Astrocyte (in vitro differentiated cells and primary cell): ENCODE measurements around the gene IL1RAPL2. TPM values are rescaled to one million over a fixed set of nuclear protein-coding genes. Genes with fewer than 3 reads are reported as not detected.
A peak's percentile ranks its signal among the peaks of the same experiment; 100 is the strongest.

Experiments
- DNase-seq: peaks from one replicate; pipeline ENCODE4 v3.0.0-alpha.2; 2010; ENCODE audit warnings: low read depth
- FAIRE-seq: peaks from 2 replicates; lab custom pipeline; 2011; peaks lifted over from hg19 to GRCh38; lab: Jason Lieb, UNC
- H2AFZ ChIP-seq: 2 replicates; pipeline ENCODE4 v1.6.0; 2012; ENCODE audit warnings: low read depth, low read length, inconsistent platforms
- H3K27ac ChIP-seq: 2 replicates; pipeline ENCODE4 v1.5.1; 2011; ENCODE audit warnings: low read depth, low read length, inconsistent platforms
- H3K27me3 ChIP-seq: 2 replicates; pipeline ENCODE4 v1.6.0; 2011; ENCODE audit warnings: low read length, inconsistent platforms; ENCODE audit not compliant: insufficient read depth
- H3K36me3 ChIP-seq: 2 replicates; pipeline ENCODE4 v1.5.1; 2011; ENCODE audit warnings: low read length, inconsistent platforms; ENCODE audit not compliant: insufficient read depth
- H3K4me1 ChIP-seq: 2 replicates; pipeline ENCODE4 v1.5.1; 2011; ENCODE audit warnings: low read length, inconsistent platforms; ENCODE audit not compliant: insufficient read depth
- H3K4me2 ChIP-seq: 2 replicates; pipeline ENCODE4 v1.6.0; 2012; ENCODE audit warnings: low read length, inconsistent platforms
- H3K4me3 ChIP-seq: 2 replicates; pipeline ENCODE4 v1.5.1; 2011; ENCODE audit warnings: low read depth, mild to moderate bottlenecking, low read length, inconsistent platforms; ENCODE audit not compliant: insufficient read depth
- H3K79me2 ChIP-seq: 2 replicates; pipeline ENCODE4 v1.6.0; 2012; ENCODE audit warnings: mild to moderate bottlenecking, low read length, inconsistent platforms; ENCODE audit not compliant: insufficient read depth
- H3K9ac ChIP-seq: 2 replicates; pipeline ENCODE4 v1.6.0; 2012; ENCODE audit warnings: mild to moderate bottlenecking, low read length, inconsistent platforms
- H3K9me3 ChIP-seq: 2 replicates; pipeline ENCODE4 v1.5.1; 2012; ENCODE audit warnings: low read depth, mild to moderate bottlenecking, low read length, inconsistent platforms; ENCODE audit not compliant: insufficient read depth
- H4K20me1 ChIP-seq: 2 replicates; pipeline ENCODE4 v1.6.0; 2012; ENCODE audit warnings: low read length, inconsistent platforms; ENCODE audit not compliant: insufficient read depth
- H3K27ac Mint-ChIP-seq: one replicate; pipeline ENCODE4 v1.8.0; 2021; ENCODE audit warnings: mild to moderate bottlenecking, mixed read lengths; ENCODE audit not compliant: unreplicated experiment
- H3K27me3 Mint-ChIP-seq: one replicate; pipeline ENCODE4 v1.8.0; 2021; ENCODE audit warnings: low read depth, mixed read lengths; ENCODE audit not compliant: unreplicated experiment
- H3K36me3 Mint-ChIP-seq: one replicate; pipeline ENCODE4 v1.8.0; 2021; ENCODE audit warnings: low read depth, mixed read lengths; ENCODE audit not compliant: unreplicated experiment
- H3K4me1 Mint-ChIP-seq: one replicate; pipeline ENCODE4 v1.8.0; 2021; ENCODE audit warnings: low read depth, mixed read lengths; ENCODE audit not compliant: unreplicated experiment
- H3K4me3 Mint-ChIP-seq: one replicate; pipeline ENCODE4 v1.8.0; 2021; ENCODE audit warnings: mild to moderate bottlenecking, moderate library complexity, mixed read lengths; ENCODE audit not compliant: unreplicated experiment
- H3K9me3 Mint-ChIP-seq: one replicate; pipeline ENCODE4 v1.8.0; 2021; ENCODE audit warnings: mild to moderate bottlenecking, mixed read lengths; ENCODE audit not compliant: unreplicated experiment
- EZH2 ChIP-seq: IDR thresholded peaks from 2 replicates; pipeline ENCODE4 v1.6.1; 2012; ENCODE audit warnings: mild to moderate bottlenecking, low read length, inconsistent platforms; ENCODE audit not compliant: insufficient read depth
- total RNA-seq: library from RNA; stranded (reverse); gene quantifications from 2 replicates; pipeline ENCODE4 v1.2.1, GENCODE V29; 2021
- TF ChIP-seq, protein P1 (sequence below): IDR thresholded peaks from 2 replicates; pipeline ENCODE4 v1.5.1; 2011; ENCODE audit warnings: low read depth, mild to moderate bottlenecking, inconsistent platforms, low read length, moderate library complexity; ENCODE audit not compliant: insufficient read depth

IL1RAPL2 gene
- total RNA-seq, 1 donor from 2014 or later, result 0.16 TPM

DNA sequence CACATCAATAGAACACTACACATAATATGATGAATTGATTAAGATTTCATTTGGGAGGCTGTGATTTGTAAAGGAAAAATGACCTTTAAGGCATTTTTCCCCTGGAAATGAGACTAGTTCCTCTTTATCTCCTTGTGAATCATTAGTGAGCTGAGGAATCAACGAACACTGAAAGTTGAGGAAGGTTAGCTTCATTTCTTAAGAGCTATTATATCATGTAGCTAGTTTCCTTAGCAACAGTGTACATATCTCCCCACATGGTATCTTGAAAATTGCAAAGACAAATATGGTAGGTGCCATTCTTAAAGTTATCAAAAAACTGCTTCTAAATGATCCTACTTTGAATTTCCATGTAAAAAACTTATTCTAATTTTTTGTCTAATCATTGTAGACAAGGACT, 1128.8 kb downstream of the IL1RAPL2 start:
- Mint-ChIP-seq H3K4me3 (no peak overlapping the region), H3K36me3 (no peaks in the 10 kb centered on the region), H3K27me3 (no peaks in the 10 kb centered on the region), H3K27ac (no peak overlapping the region), H3K9me3 (no peaks in the 10 kb centered on the region), H3K4me1 (peaks cover 3% of the 10 kb centered on the region)
- H3K27me3 ChIP-seq, result no peaks in the 10 kb centered on the region
- H3K27ac ChIP-seq, result no peak overlapping the region
- H3K9ac ChIP-seq, result no peak overlapping the region
- no peaks in the 10 kb centered on the region for H3K36me3 ChIP-seq
- no peaks in the 10 kb centered on the region for H3K4me1 ChIP-seq
- H2AFZ ChIP-seq, result no peak overlapping the region
- no peaks in the 10 kb centered on the region for H4K20me1 ChIP-seq
- DNase-seq (no peak), FAIRE-seq (peak; percentile 52)
- no peaks in the 10 kb centered on the region for H3K79me2 ChIP-seq
- no peak for TF ChIP-seq EZH2
- TF ChIP-seq, protein P1, sequence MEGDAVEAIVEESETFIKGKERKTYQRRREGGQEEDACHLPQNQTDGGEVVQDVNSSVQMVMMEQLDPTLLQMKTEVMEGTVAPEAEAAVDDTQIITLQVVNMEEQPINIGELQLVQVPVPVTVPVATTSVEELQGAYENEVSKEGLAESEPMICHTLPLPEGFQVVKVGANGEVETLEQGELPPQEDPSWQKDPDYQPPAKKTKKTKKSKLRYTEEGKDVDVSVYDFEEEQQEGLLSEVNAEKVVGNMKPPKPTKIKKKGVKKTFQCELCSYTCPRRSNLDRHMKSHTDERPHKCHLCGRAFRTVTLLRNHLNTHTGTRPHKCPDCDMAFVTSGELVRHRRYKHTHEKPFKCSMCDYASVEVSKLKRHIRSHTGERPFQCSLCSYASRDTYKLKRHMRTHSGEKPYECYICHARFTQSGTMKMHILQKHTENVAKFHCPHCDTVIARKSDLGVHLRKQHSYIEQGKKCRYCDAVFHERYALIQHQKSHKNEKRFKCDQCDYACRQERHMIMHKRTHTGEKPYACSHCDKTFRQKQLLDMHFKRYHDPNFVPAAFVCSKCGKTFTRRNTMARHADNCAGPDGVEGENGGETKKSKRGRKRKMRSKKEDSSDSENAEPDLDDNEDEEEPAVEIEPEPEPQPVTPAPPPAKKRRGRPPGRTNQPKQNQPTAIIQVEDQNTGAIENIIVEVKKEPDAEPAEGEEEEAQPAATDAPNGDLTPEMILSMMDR, result no peak
- no peak overlapping the region for H3K4me2 ChIP-seq
- no peaks in the 10 kb centered on the region for H3K9me3 ChIP-seq
- no peak overlapping the region for H3K4me3 ChIP-seq

DNA sequence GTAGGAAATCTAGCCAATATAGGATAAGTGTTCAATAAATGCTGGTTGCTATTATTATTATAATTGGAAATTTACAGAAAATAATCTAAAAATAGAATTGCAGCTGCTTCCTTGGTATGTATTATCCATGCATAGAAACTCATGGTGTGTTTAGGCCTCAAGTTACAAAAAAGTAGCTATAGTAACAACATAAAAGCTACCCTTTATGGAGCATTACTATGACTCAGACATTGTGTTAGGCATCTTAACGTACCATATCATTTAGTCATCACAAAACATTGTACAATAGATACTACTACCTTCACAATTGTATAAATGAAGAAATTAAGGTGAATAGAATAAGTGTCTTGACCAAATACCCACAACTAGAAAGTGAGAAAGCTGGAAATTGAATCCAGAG, 1129.5 kb downstream of the IL1RAPL2 start:
- no peak for TF ChIP-seq EZH2
- TF ChIP-seq, protein P1, result no peak
- Mint-ChIP-seq H3K4me3 (no peak overlapping the region), H3K27me3 (no peaks in the 10 kb centered on the region), H3K4me1 (peaks cover 3% of the 10 kb centered on the region), H3K9me3 (no peaks in the 10 kb centered on the region), H3K27ac (no peak overlapping the region), H3K36me3 (no peaks in the 10 kb centered on the region)
- Histone ChIP-seq H3K4me2 (no peak overlapping the region), H3K9me3 (no peaks in the 10 kb centered on the region), H3K4me3 (no peak overlapping the region), H3K27me3 (no peaks in the 10 kb centered on the region), H3K79me2 (no peaks in the 10 kb centered on the region), H4K20me1 (no peaks in the 10 kb centered on the region), H3K4me1 (no peaks in the 10 kb centered on the region), H3K9ac (no peak overlapping the region), H3K36me3 (no peaks in the 10 kb centered on the region), H3K27ac (no peak overlapping the region), H2AFZ (no peak overlapping the region)
- DNase-seq (peak; percentile 44), FAIRE-seq (no peak)

DNA sequence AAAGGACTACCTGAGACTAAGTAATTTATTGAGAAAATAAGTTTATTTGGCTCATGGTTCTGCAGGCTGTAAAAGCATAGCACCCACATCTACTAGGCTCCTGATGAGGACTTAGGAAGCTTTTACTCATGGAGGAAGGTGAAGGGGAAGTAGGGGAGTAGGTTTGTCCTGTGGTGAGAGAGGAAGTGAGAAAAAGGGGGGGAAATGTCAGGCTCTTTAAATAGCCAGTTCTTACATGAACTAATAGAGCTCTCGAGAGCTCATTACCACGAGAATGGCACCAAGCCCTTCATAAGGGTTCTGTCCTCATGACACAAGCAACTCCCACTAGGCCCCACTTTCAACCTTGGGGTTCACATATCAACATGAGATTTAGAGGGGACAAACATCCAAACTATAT, 1130.9 kb downstream of the IL1RAPL2 start:
- no peaks in the 10 kb centered on the region for H3K36me3 ChIP-seq
- H3K36me3 Mint-ChIP-seq, result no peaks in the 10 kb centered on the region
- no peak overlapping the region for H3K4me3 Mint-ChIP-seq
- H3K9ac ChIP-seq, result no peak overlapping the region
- H3K79me2 ChIP-seq, result no peaks in the 10 kb centered on the region
- H3K9me3 Mint-ChIP-seq, result no peaks in the 10 kb centered on the region
- no peak overlapping the region for H3K4me3 ChIP-seq
- H3K4me1 ChIP-seq, result no peaks in the 10 kb centered on the region
- H2AFZ ChIP-seq, result no peak overlapping the region
- DNase-seq, result no peak
- no peak overlapping the region for H3K27ac Mint-ChIP-seq
- FAIRE-seq, result no peak
- TF ChIP-seq, protein P1, result no peak
- no peak for TF ChIP-seq EZH2
- H3K9me3 ChIP-seq, result no peaks in the 10 kb centered on the region
- H3K4me1 Mint-ChIP-seq, result peaks cover 3% of the 10 kb centered on the region
- H3K27ac ChIP-seq, result no peak overlapping the region
- no peaks in the 10 kb centered on the region for H3K27me3 Mint-ChIP-seq
- H4K20me1 ChIP-seq, result no peaks in the 10 kb centered on the region
- no peak overlapping the region for H3K4me2 ChIP-seq
- no peaks in the 10 kb centered on the region for H3K27me3 ChIP-seq
